Esophagus squamous epithelium (tissue), 4 donors: ENCODE measurements around the gene SPARC.

Source experiments
- POLR2A ChIP-seq, 4 donors: fragments of 450-650 bp; IDR thresholded peaks; one replicate each; pipeline ENCODE4 v1.6.1; 2017; ENCODE audit warnings: antibody characterized with exemption in 4 of 4, mild to moderate bottlenecking in 4 of 4, moderate library complexity in 3 of 4
- TF ChIP-seq, protein P1 (sequence below), 6 experiments: fragments of 450-650 bp in 4 of 6; fragments of 200-600 bp in 2 of 6; sonication (generic) in 2 of 6; IDR thresholded peaks; one replicate each; pipeline ENCODE4 v1.5.1; 2016 to 2019; ENCODE audit warnings: antibody characterized with exemption in 6 of 6, mild to moderate bottlenecking in 4 of 6, moderate library complexity in 4 of 6

DNA sequence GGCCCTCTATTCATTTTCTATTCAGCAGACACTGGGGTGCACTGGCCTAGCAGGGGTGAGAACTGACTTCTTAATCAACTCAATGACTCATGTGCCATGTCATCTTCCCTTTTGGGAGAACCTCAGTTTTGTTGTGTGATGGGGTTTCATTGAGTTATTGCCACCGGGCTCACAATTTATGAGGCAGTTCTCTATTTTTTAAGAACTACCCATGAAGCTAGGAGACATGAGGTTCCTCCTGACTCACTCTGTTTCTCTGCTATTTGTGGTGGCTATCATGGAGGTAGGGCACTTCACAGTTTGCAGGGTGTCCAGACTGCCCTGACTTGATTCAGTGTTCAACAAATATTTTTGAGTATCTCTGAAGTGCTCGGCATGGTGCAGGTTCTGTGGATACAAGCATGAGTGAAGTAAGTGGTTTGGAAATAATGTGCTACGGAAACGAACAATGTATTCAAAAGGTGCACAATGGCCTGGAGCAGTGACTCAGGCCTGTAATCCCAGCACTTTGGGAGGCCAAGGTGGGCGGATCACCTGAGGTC is 39.3 kb downstream of the SPARC start:
- TF ChIP-seq, protein P1, sequence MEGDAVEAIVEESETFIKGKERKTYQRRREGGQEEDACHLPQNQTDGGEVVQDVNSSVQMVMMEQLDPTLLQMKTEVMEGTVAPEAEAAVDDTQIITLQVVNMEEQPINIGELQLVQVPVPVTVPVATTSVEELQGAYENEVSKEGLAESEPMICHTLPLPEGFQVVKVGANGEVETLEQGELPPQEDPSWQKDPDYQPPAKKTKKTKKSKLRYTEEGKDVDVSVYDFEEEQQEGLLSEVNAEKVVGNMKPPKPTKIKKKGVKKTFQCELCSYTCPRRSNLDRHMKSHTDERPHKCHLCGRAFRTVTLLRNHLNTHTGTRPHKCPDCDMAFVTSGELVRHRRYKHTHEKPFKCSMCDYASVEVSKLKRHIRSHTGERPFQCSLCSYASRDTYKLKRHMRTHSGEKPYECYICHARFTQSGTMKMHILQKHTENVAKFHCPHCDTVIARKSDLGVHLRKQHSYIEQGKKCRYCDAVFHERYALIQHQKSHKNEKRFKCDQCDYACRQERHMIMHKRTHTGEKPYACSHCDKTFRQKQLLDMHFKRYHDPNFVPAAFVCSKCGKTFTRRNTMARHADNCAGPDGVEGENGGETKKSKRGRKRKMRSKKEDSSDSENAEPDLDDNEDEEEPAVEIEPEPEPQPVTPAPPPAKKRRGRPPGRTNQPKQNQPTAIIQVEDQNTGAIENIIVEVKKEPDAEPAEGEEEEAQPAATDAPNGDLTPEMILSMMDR (IDR thresholded peaks at IDR 0.05) = no peak
- no peak for TF ChIP-seq POLR2A (IDR thresholded peaks at IDR 0.05)
